AG04450 (cell line): ENCODE measurements around the gene BNC2. TPM values are rescaled to one million over a fixed set of nuclear protein-coding genes. Genes with fewer than 3 reads are reported as not detected.

ENCODE experiments used
- CTCF ChIA-PET: fragments of 300-600, 350-600 bp; formaldehyde crosslinking; extraction: SDS; loops from one replicate; lab custom pipeline; 2022; ENCODE audit warnings: antibody characterized with exemption, inconsistent platforms; lab: Charles Lee
- POLR2A ChIA-PET: fragments of 350-600 bp; formaldehyde crosslinking; extraction: SDS; loops from one replicate; lab custom pipeline; 2021; ENCODE audit warnings: antibody characterized with exemption, inconsistent platforms; lab: Yijun Ruan, JAX
- DNase-seq: peaks from one replicate; pipeline ENCODE4 v3.0.0-alpha.2; 2011; ENCODE audit warnings: low read depth, low spot score
- H3K27ac ChIP-seq: one replicate; pipeline ENCODE4 v1.5.1; 2012; ENCODE audit warnings: low read depth, low read length, control low read depth
- H3K27me3 ChIP-seq: one replicate; pipeline ENCODE4 v1.6.0; 2012; ENCODE audit warnings: low read length; ENCODE audit not compliant: control insufficient read depth, insufficient read depth
- H3K4me3 ChIP-seq: 2 replicates; pipeline ENCODE4 v1.5.1; 2011; ENCODE audit warnings: mild to moderate bottlenecking, low read depth, low read length, control low read depth
- H3K9me3 ChIP-seq: 2 replicates; pipeline ENCODE4 v1.5.1; 2012; ENCODE audit warnings: low read length; ENCODE audit not compliant: control insufficient read depth, insufficient read depth
- polyA plus RNA-seq: library from polyadenylated mRNA; depleted of rRNA; stranded (reverse); fragments of >200 nt; gene quantifications from 2 replicates; pipeline ENCODE4 v1.2.3, GENCODE V29; 2011
- TF ChIP-seq, protein P1 (sequence below): IDR thresholded peaks from 2 replicates; pipeline ENCODE4 v1.5.1; 2011; ENCODE audit warnings: low read depth, low read length, control low read depth, inconsistent platforms

BNC2 gene
- polyA plus RNA-seq, 1 experiment = 49.0 TPM

DNA sequence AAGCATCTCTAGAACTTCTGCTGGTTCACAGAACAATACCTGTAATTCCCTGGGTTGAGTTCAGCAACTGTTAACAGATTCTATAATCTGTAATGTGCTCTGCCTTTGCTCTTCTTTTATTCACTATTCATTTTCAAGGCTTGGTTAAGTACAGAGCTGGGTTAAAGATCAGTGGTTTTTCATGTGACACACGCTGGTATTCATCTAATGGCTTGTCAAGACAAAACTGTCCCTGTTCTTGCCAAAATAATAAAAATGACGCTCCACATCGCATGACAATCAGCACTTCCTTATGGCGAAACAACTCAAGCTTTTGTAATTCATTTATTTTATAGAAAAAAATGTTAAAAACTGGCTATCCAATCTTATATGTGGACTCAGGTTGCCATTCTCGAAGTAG, 137.9 kb downstream of the BNC2 start:
- no peak overlapping the region for H3K27ac ChIP-seq
- ChIA-PET CTCF (interaction anchor here (0.6 kb wide), 1 partner anchor 58 kb away, joined by 5 read pairs; no protein-coding TSS in a partner anchor), POLR2A (no interaction called here)
- no peak overlapping the region for H3K4me3 ChIP-seq
- no peaks in the 10 kb centered on the region for H3K9me3 ChIP-seq
- H3K27me3 ChIP-seq = no peaks in the 10 kb centered on the region
- no peak for DNase-seq
- TF ChIP-seq, protein P1, sequence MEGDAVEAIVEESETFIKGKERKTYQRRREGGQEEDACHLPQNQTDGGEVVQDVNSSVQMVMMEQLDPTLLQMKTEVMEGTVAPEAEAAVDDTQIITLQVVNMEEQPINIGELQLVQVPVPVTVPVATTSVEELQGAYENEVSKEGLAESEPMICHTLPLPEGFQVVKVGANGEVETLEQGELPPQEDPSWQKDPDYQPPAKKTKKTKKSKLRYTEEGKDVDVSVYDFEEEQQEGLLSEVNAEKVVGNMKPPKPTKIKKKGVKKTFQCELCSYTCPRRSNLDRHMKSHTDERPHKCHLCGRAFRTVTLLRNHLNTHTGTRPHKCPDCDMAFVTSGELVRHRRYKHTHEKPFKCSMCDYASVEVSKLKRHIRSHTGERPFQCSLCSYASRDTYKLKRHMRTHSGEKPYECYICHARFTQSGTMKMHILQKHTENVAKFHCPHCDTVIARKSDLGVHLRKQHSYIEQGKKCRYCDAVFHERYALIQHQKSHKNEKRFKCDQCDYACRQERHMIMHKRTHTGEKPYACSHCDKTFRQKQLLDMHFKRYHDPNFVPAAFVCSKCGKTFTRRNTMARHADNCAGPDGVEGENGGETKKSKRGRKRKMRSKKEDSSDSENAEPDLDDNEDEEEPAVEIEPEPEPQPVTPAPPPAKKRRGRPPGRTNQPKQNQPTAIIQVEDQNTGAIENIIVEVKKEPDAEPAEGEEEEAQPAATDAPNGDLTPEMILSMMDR = no peak

DNA sequence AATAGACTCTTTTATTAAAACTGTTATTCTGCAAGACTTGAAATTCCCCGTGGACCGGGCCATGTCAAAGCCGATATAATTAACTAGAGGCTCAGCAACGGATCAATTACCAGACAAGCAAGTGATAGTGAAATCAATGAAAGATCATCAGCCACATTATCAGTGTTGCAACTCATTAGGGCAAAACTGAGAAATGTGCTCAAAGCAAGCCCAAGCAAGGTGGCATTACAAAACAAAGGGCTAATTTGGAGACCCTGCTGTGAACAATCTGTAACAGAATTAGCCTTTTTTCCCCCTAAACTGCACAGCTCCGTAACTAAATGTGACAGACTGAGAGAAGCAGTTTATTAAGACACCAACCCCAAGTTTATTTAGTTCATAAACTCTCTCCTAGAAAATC, 140.3 kb downstream of the BNC2 start:
- TF ChIP-seq, protein P1 = no peak
- H3K27ac ChIP-seq = no peak overlapping the region
- ChIA-PET CTCF (interaction anchor here (0.6 kb wide), 1 partner anchor 9 kb away, joined by 7 read pairs; no protein-coding TSS in a partner anchor), POLR2A (no interaction called here)
- no peaks in the 10 kb centered on the region for H3K27me3 ChIP-seq
- no peak overlapping the region for H3K4me3 ChIP-seq
- no peaks in the 10 kb centered on the region for H3K9me3 ChIP-seq
- DNase-seq = no peak

DNA sequence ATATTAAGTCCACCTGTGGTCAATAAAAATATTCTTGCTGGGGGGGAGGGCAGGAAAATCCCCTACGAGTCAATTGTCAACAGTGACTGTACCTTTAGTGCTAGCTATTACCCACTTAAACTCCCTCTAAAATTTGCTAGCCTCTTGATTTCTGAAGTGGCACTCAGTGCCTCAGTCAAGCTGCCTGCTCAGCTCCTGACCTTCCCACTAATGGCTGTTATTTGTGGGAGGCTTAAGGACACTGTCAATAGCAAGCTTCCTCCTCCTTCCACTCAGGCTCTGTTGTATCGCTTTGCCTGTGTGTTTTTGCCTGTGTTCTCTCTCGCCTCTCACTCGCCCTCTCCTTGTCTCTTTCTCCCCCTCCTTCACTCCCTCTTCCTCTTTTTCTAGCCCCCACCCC, 140.8 kb downstream of the BNC2 start:
- no peaks in the 10 kb centered on the region for H3K9me3 ChIP-seq
- H3K27ac ChIP-seq = no peak overlapping the region
- TF ChIP-seq, protein P1 = no peak
- ChIA-PET POLR2A (no interaction called here), CTCF (interaction anchor here (1.5 kb wide), 1 partner anchor 12 kb away, joined by 3 read pairs; no protein-coding TSS in a partner anchor)
- no peaks in the 10 kb centered on the region for H3K27me3 ChIP-seq
- DNase-seq = no peak
- no peak overlapping the region for H3K4me3 ChIP-seq

DNA sequence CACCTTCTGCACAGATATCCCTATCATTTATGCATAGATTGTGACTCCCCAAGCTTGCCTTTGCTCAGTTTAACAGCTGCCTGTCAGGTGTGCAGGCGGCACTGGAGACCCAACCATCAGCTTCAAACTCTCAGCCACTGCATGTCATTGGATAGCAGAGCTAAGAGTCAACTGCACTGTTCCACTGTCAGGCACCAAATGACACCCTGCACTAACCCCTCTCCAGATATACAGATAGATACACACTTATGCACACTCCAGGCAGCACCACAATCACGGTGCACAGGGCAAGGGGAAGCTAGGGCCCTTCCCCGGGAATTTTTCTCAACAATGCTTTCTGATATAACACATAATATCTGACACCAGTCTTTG, 142.3 kb downstream of the BNC2 start:
- Histone ChIP-seq H3K27me3 (no peaks in the 10 kb centered on the region), H3K27ac (peak overlapping the region; percentile 90), H3K4me3 (peak overlapping the region; percentile 70), H3K9me3 (no peaks in the 10 kb centered on the region)
- ChIA-PET POLR2A (interaction anchor here (0.8 to 1.5 kb wide), 4 partner anchors 23 to 143 kb away, joined by 3 to 7 read pairs (median 4); partner anchors contain the start of gene BNC2), CTCF (interaction anchor here (1.5 kb wide), 1 partner anchor 14 kb away, joined by 3 read pairs; no protein-coding TSS in a partner anchor)
- DNase-seq = no peak
- TF ChIP-seq, protein P1 = no peak

DNA sequence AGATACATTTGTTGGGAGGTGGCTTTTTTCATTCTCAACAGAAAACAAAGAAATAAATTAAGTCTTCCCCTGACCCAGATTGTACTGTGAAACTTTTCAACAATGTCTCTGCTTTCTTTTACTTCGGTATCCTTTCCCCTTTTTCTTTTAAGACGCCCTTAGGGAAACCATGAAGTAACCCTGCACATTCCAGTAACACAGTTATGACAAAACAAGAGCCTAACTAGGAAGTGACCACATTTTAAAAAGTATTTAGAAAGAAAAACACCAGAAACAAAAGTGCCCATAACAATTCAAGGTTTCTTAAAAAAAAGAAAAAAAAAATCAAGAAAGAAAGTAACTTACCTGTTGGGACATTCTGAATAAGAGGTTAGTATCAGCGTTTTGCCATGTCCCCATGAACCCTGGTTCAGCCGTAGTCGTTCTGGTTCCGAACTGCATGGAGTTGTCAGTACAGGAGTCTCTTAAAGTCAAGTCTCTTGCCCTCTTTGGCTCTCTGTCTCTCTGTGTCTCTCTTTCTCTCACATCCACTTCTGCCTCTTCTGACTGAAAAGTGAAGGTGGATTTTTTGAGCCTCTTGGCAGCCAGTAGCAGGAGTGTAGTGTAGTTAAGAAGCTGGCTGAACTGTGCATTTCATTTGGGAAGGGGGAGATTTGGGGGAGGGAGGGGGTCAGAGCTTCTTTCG, 142.9 kb downstream of the BNC2 start:
- POLR2A ChIA-PET = interaction anchor here (0.9 to 1.5 kb wide), 4 partner anchors 23 to 144 kb away, joined by 3 to 7 read pairs (median 4); partner anchors contain the start of gene BNC2
- Histone ChIP-seq H3K27ac (peak overlapping the region; percentile 90), H3K9me3 (no peaks in the 10 kb centered on the region), H3K4me3 (peak overlapping the region; percentile 70), H3K27me3 (no peaks in the 10 kb centered on the region)
- CTCF ChIA-PET = no interaction called here
- no peak for DNase-seq
- TF ChIP-seq, protein P1 = no peak
